HG02852 (cell line): ENCODE results near the gene SORCS2.

Source experiments
- ATAC-seq: cut with Tn5 transposase; IDR thresholded peaks from one replicate; pipeline ENCODE4 v1.9.1; 2021; ENCODE audit warnings: mild to moderate bottlenecking, moderate library complexity; ENCODE audit not compliant: unreplicated experiment

Gene SORCS2

GRCh38 chr4:7511525-7511924 is 319.2 kb downstream of the SORCS2 start:
- ATAC-seq: no peak

DNA sequence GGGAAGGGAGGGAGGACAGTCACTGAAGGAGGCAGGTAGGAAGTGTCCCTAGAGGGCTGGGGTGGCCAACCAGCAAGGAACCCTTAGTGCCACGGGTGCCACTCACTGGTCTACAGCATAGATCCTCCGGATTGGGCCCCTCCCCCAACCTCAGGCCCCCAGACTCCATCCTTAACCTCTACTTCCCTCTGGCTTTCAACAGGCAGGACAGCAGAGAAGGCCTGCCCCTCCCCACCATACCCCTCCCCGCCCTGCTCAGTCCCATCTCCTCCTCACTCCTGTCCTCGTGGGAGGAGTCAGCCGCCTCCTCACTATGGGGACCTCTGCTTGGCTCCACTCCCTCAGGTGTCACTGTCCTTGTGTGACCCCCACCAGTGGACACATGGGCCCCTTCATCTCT is 320.1 kb downstream of the SORCS2 start:
- no peak for ATAC-seq

DNA sequence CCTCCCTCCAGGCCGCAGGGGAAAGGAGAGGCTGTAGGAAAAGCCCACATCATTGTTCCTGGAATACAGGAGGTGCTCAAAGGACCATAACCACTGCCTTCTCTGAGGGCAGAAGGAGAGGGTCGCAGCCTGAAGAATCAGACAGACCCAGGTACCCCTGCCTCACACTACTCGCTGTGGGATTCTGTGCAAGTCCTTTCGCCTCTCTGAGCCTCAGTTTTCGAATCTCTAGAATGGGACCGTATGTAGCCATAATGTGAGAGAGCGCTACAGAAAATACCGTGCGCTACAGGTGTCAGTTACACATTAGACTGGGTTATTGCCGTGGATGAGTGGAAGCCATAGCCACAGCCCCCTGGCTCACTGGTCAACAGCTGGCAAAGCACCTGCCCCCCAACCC is 320.6 kb downstream of the SORCS2 start:
- no peak for ATAC-seq

- no peak for ATAC-seq
Observed at GRCh38 chr4:7513671-7514070, 321.3 kb downstream of the SORCS2 start.

DNA sequence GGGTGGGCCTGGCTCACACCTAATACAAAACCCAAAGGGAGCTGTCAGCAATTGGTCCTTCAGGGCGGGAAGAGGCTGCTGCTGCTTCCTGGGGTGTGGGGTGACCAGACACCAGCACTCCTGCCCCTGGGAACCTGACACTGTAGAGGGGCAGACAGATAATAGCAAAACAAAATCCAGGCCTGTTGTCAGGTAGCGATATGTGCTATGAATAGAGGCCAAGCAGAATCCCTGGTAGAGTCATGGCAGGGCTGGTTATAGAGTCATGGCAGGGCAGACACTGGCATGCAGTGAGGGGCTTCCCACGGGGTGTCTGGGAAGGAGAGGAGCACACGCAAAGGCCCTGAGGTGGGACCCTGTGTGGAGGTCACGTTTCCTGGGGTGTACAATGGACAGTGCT is 321.9 kb downstream of the SORCS2 start:
- ATAC-seq: no peak

GRCh38 chr4:7514789-7515188 is 322.5 kb downstream of the SORCS2 start:
- no peak for ATAC-seq

GRCh38 chr4:7515390-7515902 is 323.1 kb downstream of the SORCS2 start:
- ATAC-seq: no peak

DNA sequence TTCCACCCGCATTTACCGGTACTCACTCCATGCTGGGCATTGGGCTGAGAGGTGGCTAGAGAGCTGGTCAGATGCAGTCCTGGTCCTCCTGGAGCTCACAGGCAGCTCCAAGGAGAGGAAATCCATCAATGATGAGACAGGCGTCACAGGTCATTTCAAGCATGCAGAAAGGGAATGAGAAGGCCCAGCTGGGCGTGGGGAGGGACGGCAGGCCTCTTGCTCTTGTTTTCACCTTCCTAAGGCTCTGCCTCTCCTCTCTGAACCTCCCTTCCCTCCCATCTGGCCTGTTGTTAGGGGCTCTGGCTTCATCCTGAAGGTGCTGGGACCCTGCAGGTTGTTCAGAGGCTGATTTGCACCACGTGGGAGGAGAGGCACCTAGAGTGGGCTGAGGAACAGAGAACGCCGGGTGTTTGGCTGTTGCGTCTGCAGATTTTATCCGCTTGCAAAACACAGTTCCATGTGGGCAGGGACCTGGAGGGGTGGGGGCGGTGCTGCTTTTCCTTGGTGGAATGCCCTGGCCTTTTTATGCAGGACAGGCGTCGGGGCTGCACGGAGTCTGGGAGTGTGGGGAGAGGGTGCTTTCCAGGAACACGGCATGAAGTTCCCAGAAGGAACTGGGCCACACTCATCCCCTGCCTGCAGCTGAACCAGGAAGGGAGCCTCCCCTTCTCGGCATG is 323.9 kb downstream of the SORCS2 start:
- ATAC-seq: no peak

- ATAC-seq: no peak
Observed at GRCh38 chr4:7516773-7517144, 324.4 kb downstream of the SORCS2 start.

- no peak for ATAC-seq
Observed at GRCh38 chr4:7518871-7519637, 326.7 kb downstream of the SORCS2 start.

- ATAC-seq: no peak
Observed at GRCh38 chr4:7519638-7520376, 327.5 kb downstream of the SORCS2 start.

- ATAC-seq: no peak
Observed at GRCh38 chr4:7521666-7522065, 329.3 kb downstream of the SORCS2 start.

DNA sequence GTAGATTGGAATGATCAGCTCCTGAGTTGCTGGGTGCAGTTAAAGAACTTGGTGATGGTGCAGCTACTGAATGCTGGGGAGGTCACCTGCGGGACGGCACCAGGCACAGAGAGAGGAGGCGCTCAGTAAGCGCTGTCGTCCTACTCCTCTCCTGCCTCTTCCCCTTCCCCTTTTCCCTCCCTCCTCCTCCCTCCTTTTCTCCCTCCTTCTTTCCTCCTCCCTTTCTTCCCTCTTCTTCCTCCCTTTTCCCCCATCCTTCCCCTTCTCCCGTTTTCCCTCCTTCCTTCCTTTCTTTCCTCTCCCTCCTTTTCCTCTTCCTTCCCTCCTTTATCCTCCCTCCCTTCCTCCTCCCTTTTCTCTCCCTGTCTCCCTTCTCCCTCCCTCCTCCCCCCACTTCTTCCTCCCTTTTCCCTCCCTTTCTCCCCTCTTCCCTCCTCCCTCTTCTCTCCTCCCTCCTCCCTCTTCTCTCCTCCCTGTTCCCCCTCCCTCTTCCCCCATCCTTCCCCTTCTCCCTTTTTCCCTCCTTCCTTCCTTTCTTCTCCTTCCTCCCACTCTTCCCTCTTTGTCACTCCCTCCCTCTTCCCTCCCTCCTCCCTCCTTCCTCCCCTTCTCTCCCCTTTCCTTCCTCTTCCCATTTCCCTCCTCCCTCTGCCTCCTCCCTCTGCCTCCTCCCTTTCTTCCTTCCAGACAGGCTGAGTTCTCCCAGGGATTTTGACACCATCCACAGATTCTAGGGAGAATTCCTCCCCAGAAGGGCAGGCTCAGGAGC is 330.3 kb downstream of the SORCS2 start:
- no peak for ATAC-seq

DNA sequence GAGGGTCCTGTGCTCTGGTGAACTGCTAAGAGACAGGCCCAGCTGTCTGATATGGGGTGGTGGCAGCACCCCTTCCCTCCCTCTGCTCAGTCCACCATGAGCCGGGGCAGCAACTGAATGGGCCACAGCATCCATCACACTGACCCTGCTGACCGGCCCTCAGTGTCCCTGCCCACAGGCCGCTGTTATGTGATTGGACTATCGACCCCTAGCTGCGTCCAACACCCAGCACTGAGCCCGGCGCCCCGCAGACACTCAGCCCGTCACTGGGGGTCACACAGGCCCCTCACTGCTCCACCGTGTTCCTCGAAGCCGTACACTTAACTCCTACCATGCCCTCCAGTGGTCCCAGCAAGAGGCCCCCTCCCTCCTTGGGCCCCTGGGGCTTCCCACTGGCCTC is 331.2 kb downstream of the SORCS2 start:
- no peak for ATAC-seq

DNA sequence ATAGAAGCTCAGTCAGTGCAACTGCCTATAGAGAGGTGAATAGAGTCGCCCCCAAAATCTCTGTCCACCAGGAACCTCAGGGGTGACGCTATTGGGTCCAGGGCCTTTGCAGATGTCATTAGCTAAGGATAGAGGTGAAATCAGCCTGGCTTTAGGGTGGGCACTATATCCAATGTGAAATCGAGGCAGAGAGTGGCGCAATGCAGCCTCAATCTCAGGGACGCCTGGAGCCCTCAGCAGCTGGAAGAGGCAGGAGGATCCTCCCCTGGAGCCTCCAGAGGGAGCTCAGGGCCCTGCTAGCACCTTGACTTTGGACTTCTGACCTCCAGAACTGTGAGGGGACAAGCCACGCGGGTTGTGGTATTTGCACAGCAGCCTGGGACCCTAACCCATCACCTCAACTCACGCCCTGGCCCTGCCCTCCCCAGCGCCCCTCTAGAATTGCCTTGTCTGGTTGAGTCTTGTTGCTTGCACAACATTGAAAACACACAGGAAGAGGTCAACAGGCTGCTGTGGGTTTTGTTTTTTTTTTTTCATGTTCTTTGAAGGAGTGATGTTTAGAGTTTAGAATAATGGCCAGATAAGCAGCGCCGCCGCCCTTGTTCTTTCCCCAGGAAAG is 331.8 kb downstream of the SORCS2 start:
- no peak for ATAC-seq

DNA sequence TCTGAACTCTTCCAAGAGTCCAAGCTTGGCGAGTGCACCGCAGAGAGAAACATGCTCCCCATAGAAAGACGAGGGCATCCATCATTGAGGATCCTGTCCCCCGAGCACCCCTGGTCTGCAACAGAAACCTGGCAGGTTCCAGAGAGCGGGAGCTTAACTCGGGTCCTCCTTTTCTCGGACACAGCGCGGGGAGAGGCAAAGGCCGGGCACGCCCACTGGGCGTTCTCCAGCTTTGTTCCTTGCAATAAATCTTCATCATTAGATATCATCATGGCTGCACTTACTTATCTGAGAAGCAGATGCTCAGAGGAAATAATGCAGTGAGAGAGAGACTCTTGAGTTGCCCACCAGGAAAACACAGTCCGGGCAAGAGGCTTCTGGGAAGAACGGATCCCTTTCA is 332.5 kb downstream of the SORCS2 start:
- ATAC-seq: no peak

DNA sequence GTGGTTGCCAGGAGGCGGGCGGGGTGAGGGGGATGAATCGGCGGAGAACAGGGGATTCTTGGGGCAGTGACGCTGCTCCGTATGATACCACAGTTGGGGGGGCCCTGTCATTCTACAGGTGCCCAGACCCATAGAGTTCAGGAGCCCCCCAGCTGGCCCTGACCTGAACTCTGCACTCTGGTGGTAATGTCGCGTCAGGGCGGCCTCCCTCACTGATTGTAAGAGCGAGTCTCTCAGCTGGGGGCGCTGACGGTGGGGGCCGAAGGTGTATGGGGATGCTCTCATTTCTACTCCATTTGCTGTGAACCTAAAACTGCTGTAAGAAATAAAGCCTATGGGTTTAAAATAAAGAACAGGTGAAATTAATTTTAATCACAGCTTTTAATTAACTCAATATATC is 334.2 kb downstream of the SORCS2 start:
- no peak for ATAC-seq

GRCh38 chr4:7526929-7527535 is 334.7 kb downstream of the SORCS2 start:
- ATAC-seq: no peak

DNA sequence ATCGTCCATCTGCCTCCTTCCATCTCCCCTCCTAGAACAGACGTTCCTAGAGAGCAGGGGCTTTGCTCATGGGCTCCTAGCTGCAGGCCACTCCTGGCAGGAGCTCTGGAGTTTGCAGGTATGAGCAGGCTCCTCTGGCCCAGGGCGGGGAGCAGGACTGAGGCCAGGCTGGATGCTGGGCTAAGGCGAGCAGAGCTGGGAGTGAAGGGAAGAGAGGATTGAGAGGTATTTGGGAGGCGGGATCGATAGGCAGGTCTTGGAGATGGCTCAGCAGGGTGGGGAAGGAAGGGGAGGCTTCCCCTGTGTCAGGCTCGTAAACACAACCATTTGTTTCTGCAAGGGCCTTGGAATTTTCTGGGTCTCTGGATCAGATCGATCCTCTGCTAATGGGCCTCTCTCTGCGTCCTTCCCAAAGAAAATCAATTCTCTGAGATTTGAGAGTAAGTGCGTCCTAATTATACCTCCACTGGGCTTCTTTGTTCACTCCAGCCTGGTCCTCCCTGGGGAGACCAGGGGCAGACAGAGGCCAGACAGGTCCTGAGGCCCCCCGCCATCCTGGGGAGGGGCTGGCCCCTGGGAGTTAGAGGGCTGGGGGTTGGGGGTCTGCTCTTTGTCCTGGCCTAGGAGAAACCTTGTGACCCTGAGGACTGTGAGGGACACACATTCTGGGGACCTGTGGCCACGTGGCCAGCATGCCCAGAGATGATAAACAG is 337.2 kb downstream of the SORCS2 start:
- ATAC-seq: no peak

GRCh38 chr4:7530082-7530481 is 337.7 kb downstream of the SORCS2 start:
- no peak for ATAC-seq
